ENCODE data around the gene AKR1C1. TPM values are rescaled to one million over a fixed set of nuclear protein-coding genes. Genes with fewer than 3 reads are reported as not detected.
"Not testable (repeated sequence)": the region's sequence is repeated elsewhere in the genome, so short reads cannot be mapped to it uniquely, and the experiment has no call there.

AKR1C1 gene
- total RNA-seq, 1 experiment from 2014 or later: 2.1 TPM

DNA sequence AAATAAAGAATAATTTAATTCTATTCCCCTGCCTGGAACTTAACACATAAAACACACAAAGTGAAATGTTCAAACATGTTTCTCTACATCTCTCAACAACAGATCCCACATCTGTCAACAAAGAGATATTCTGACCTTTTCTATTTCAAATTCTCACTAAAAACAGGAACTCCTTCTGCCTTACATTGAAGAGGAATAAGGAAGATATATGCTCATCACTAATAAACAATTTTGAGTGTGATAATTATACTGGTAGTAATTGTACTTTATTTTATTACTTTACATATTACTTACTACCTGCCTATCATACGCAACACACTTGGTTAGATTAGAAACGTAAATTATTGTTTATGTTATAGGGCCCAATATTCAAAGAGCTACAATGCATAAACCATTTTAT, 27.0 kb downstream of the AKR1C1 start:
- CTCF ChIA-PET: no interaction called here
- no peak overlapping the region for H3K27ac ChIP-seq (ENCODE audit: low read depth, low read length)
- no peak for TF ChIP-seq RAD21 (IDR thresholded peaks at IDR 0.05; ENCODE audit: low read depth)
- TF ChIP-seq, protein P1, sequence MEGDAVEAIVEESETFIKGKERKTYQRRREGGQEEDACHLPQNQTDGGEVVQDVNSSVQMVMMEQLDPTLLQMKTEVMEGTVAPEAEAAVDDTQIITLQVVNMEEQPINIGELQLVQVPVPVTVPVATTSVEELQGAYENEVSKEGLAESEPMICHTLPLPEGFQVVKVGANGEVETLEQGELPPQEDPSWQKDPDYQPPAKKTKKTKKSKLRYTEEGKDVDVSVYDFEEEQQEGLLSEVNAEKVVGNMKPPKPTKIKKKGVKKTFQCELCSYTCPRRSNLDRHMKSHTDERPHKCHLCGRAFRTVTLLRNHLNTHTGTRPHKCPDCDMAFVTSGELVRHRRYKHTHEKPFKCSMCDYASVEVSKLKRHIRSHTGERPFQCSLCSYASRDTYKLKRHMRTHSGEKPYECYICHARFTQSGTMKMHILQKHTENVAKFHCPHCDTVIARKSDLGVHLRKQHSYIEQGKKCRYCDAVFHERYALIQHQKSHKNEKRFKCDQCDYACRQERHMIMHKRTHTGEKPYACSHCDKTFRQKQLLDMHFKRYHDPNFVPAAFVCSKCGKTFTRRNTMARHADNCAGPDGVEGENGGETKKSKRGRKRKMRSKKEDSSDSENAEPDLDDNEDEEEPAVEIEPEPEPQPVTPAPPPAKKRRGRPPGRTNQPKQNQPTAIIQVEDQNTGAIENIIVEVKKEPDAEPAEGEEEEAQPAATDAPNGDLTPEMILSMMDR (IDR thresholded peaks at IDR 0.05 in 2 of 3, conservative IDR thresholded peaks at IDR 0.05 in 1 of 3; ENCODE audit: borderline replicate concordance in 1 of 3, insufficient read depth in 1 of 3, low read depth in 2 of 3, low read length in 2 of 3): no peak
- TF ChIP-seq, protein P2, sequence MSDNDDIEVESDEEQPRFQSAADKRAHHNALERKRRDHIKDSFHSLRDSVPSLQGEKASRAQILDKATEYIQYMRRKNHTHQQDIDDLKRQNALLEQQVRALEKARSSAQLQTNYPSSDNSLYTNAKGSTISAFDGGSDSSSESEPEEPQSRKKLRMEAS (IDR thresholded peaks at IDR 0.05): no peak
- TF ChIP-seq ZFX (IDR thresholded peaks at IDR 0.05): no peak
- TF ChIP-seq CBX3 (IDR thresholded peaks at IDR 0.05; ENCODE audit: low read depth): no peak
- no peak for TF ChIP-seq SP1 (IDR thresholded peaks at IDR 0.05; ENCODE audit: low read depth)
- no peak for TF ChIP-seq ZNF274 (IDR thresholded peaks at IDR 0.05; ENCODE audit: low read depth, low read length)
- TF ChIP-seq, protein P3, sequence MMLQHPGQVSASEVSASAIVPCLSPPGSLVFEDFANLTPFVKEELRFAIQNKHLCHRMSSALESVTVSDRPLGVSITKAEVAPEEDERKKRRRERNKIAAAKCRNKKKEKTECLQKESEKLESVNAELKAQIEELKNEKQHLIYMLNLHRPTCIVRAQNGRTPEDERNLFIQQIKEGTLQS (IDR thresholded peaks at IDR 0.05): no peak
- TF ChIP-seq YY1 (IDR thresholded peaks at IDR 0.05; ENCODE audit: extremely low read depth, insufficient replicate concordance, low read depth, low read length): no peak
- TF ChIP-seq POLR2A (IDR thresholded peaks at IDR 0.05; ENCODE audit: borderline replicate concordance, extremely low read depth, insufficient read depth, insufficient read length): no peak
- TF ChIP-seq, protein P4, sequence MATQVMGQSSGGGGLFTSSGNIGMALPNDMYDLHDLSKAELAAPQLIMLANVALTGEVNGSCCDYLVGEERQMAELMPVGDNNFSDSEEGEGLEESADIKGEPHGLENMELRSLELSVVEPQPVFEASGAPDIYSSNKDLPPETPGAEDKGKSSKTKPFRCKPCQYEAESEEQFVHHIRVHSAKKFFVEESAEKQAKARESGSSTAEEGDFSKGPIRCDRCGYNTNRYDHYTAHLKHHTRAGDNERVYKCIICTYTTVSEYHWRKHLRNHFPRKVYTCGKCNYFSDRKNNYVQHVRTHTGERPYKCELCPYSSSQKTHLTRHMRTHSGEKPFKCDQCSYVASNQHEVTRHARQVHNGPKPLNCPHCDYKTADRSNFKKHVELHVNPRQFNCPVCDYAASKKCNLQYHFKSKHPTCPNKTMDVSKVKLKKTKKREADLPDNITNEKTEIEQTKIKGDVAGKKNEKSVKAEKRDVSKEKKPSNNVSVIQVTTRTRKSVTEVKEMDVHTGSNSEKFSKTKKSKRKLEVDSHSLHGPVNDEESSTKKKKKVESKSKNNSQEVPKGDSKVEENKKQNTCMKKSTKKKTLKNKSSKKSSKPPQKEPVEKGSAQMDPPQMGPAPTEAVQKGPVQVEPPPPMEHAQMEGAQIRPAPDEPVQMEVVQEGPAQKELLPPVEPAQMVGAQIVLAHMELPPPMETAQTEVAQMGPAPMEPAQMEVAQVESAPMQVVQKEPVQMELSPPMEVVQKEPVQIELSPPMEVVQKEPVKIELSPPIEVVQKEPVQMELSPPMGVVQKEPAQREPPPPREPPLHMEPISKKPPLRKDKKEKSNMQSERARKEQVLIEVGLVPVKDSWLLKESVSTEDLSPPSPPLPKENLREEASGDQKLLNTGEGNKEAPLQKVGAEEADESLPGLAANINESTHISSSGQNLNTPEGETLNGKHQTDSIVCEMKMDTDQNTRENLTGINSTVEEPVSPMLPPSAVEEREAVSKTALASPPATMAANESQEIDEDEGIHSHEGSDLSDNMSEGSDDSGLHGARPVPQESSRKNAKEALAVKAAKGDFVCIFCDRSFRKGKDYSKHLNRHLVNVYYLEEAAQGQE (IDR thresholded peaks at IDR 0.05; ENCODE audit: low read depth): no peak
- no peak for TF ChIP-seq ELF1 (IDR thresholded peaks at IDR 0.05; ENCODE audit: borderline replicate concordance, low read depth)
- TF ChIP-seq EGR1 (IDR thresholded peaks at IDR 0.05; ENCODE audit: low read depth): no peak
- TF ChIP-seq FOSL1 (IDR thresholded peaks at IDR 0.05; ENCODE audit: low read depth): no peak

DNA sequence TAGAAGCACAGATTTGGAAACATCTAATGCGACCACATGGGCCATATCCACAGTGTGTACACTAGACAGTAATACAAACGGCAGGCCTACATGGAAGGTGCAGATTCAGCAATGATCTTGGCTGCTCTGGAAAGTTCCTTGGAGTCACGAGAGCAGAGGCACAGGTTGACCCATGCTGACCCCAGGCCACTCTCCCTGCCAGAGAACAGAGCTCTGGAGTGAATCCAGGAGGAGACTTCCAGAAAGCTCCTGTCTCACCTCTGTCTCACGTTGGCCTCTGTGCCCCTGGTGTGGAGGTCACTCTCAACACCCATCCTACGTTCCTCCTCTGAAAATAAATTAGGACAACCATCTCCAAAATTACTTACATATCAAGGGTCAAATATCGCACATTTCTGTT, 28.2 kb downstream of the AKR1C1 start:
- H3K27ac ChIP-seq (ENCODE audit: low read depth, low read length); H3K9ac ChIP-seq (ENCODE audit: low read length); H3K9me2 ChIP-seq (ENCODE audit: insufficient read depth); H3K4me1 ChIP-seq (ENCODE audit: control insufficient read depth in 1 of 2, insufficient read depth in 2 of 2, low read length in 2 of 2); H3K9me3 ChIP-seq (ENCODE audit: control insufficient read depth in 1 of 2, insufficient read depth in 1 of 2, low read depth in 1 of 2, low read length in 2 of 2); ATAC-seq; H3K79me2 ChIP-seq (ENCODE audit: insufficient read depth, low read length); RAD21 ChIA-PET (ENCODE audit: low non-redundant PET in 1 of 2, low total read pairs in 2 of 2, uncharacterized antibody in 2 of 2, unreplicated experiment in 2 of 2); POLR2A ChIA-PET; H3K4me3 ChIP-seq (replicated peaks in 1 of 2; ENCODE audit: low read depth in 1 of 2, low read length in 2 of 2); DNase-seq (ENCODE audit: low read depth, low spot score); BruUV-seq (replicated peaks); H3K27me3 ChIP-seq (ENCODE audit: insufficient read depth, low read length); H2AFZ ChIP-seq (ENCODE audit: low read depth, low read length, poor library complexity, severe bottlenecking); CTCF ChIA-PET; intact Hi-C loops (cut with micrococcal nuclease); H3K36me3 ChIP-seq (ENCODE audit: control insufficient read depth in 1 of 2, insufficient read depth in 2 of 2, low read length in 2 of 2); H3K4me2 ChIP-seq (ENCODE audit: low read length); H4K20me1 ChIP-seq (ENCODE audit: insufficient read depth): not testable (repeated sequence)

More for the DNA sequence above, 27.0 kb downstream of the AKR1C1 start:
- POLR2A ChIA-PET: no interaction called here
- H4K20me1 ChIP-seq (ENCODE audit: insufficient read depth): no peaks in the 10 kb centered on the region
- ATAC-seq (no peak), DNase-seq (ENCODE audit: low read depth, low spot score) (no peak)
- H3K9me3 ChIP-seq (ENCODE audit: control insufficient read depth in 1 of 2, insufficient read depth in 1 of 2, low read depth in 1 of 2, low read length in 2 of 2): no peaks in the 10 kb centered on the region
- no peaks in the 10 kb centered on the region for H3K4me1 ChIP-seq (ENCODE audit: control insufficient read depth in 1 of 2, insufficient read depth in 2 of 2, low read length in 2 of 2)
- H3K4me2 ChIP-seq (ENCODE audit: low read length): no peak overlapping the region
- H3K27me3 ChIP-seq (ENCODE audit: insufficient read depth, low read length): no peaks in the 10 kb centered on the region
- no peaks in the 10 kb centered on the region for H3K79me2 ChIP-seq (ENCODE audit: insufficient read depth, low read length)
- H3K9me2 ChIP-seq (ENCODE audit: insufficient read depth): no peaks in the 10 kb centered on the region
- no TSS peak for BruUV-seq (replicated peaks)
- intact Hi-C loops (cut with micrococcal nuclease): no loop called here
- H2AFZ ChIP-seq (ENCODE audit: low read depth, low read length, poor library complexity, severe bottlenecking): no peak overlapping the region
- H3K36me3 ChIP-seq (ENCODE audit: control insufficient read depth in 1 of 2, insufficient read depth in 2 of 2, low read length in 2 of 2): no peaks in the 10 kb centered on the region
- H3K4me3 ChIP-seq (replicated peaks in 1 of 2; ENCODE audit: low read depth in 1 of 2, low read length in 2 of 2): no peak overlapping the region
- RAD21 ChIA-PET (ENCODE audit: low non-redundant PET in 1 of 2, low total read pairs in 2 of 2, uncharacterized antibody in 2 of 2, unreplicated experiment in 2 of 2): no interaction called here
- H3K9ac ChIP-seq (ENCODE audit: low read length): no peak overlapping the region

Data from HCT116 (cell line).